GM20431 (cell line): Measurements from ENCODE around the gene MYRF.

ENCODE experiments used
- in situ Hi-C: fragments of 300-500 bp; cut with MseI, MboI; formaldehyde crosslinking; loops from one replicate; pipeline ENCODE4 v1.15.0; 2020; ENCODE audit warnings: low sequenced_read_pairs; ENCODE audit not compliant: unreplicated experiment

Gene MYRF

GRCh38 chr11:61718046-61718531 lies 34.3 kb upstream of the MYRF start:
- in situ Hi-C loops, result no loop called here

- in situ Hi-C loops, result no loop called here
These were observed 33.7 kb upstream of the MYRF start for GRCh38 chr11:61718621-61719302.

- in situ Hi-C loops, result no loop called here
These were observed 32.5 kb upstream of the MYRF start for GRCh38 chr11:61719978-61720377.

- in situ Hi-C loops, result no loop called here
These were observed 31.8 kb upstream of the MYRF start for GRCh38 chr11:61720597-61720996.

- in situ Hi-C loops, result no loop called here
These were observed 28.0 kb upstream of the MYRF start for GRCh38 chr11:61724437-61724836.

- in situ Hi-C loops, result no loop called here
These were observed 26.6 kb upstream of the MYRF start for GRCh38 chr11:61725781-61726231.

GRCh38 chr11:61726775-61727174 lies 25.7 kb upstream of the MYRF start:
- in situ Hi-C loops, result no loop called here

GRCh38 chr11:61727401-61727811 lies 25.0 kb upstream of the MYRF start:
- in situ Hi-C loops, result no loop called here

- in situ Hi-C loops, result no loop called here
These were observed 24.1 kb upstream of the MYRF start for GRCh38 chr11:61728066-61728939.

- in situ Hi-C loops, result no loop called here
These were observed 23.6 kb upstream of the MYRF start for GRCh38 chr11:61728940-61729219.

GRCh38 chr11:61730240-61730994 lies 22.0 kb upstream of the MYRF start:
- in situ Hi-C loops, result no loop called here

GRCh38 chr11:61731211-61731951 lies 21.1 kb upstream of the MYRF start:
- in situ Hi-C loops, result no loop called here

- in situ Hi-C loops, result no loop called here
These were observed 20.3 kb upstream of the MYRF start for GRCh38 chr11:61731952-61732675.

- in situ Hi-C loops, result no loop called here
These were observed 19.7 kb upstream of the MYRF start for GRCh38 chr11:61732705-61733104.

GRCh38 chr11:61733120-61733978 lies 19.1 kb upstream of the MYRF start:
- in situ Hi-C loops, result no loop called here

GRCh38 chr11:61734767-61735166 lies 17.7 kb upstream of the MYRF start:
- in situ Hi-C loops, result no loop called here

- in situ Hi-C loops, result no loop called here
These were observed 17.0 kb upstream of the MYRF start for GRCh38 chr11:61735391-61735790.

- in situ Hi-C loops, result no loop called here
These were observed 16.1 kb upstream of the MYRF start for GRCh38 chr11:61736310-61736709.

GRCh38 chr11:61737131-61737530 lies 15.3 kb upstream of the MYRF start:
- in situ Hi-C loops, result no loop called here
